ENCODE measurements around the gene SLC8B1.

GRCh38 chr12:113289361-113289760, 45.5 kb downstream of the SLC8B1 start:
- TF ChIP-seq EZH2 (IDR thresholded peaks at IDR 0.05) (no peak), POLR2AphosphoS5 (IDR thresholded peaks at IDR 0.05; ENCODE audit: borderline replicate concordance, low read depth, low read length) (no peak), FOXP2 (optimal IDR thresholded peaks at IDR 0.05; ENCODE audit: control extremely low read depth, extremely low read length, insufficient read depth) (no peak)
